Gastrocnemius medialis (tissue), 4 donors: ENCODE measurements around the gene KIF20B.

Experiments used
- CTCF ChIP-seq, 5 experiments: fragments of 450-650 bp in 3 of 5; fragments of 200-600 bp in 2 of 5; sonication (generic) in 2 of 5; IDR thresholded peaks in 4 of 5; conservative IDR thresholded peaks in 1 of 5; 1 replicate in 4 of 5; 2 replicates in 1 of 5; pipeline ENCODE4 v1.5.1; 2016 to 2019; ENCODE audit warnings: antibody characterized with exemption in 5 of 5, mild to moderate bottlenecking in 3 of 5, moderate library complexity in 3 of 5
- POLR2A ChIP-seq, 2 donors: fragments of 450-650 bp; IDR thresholded peaks; one replicate each; pipeline ENCODE4 v1.6.1; 2017; ENCODE audit warnings: antibody characterized with exemption in 2 of 2, mild to moderate bottlenecking in 2 of 2, moderate library complexity in 2 of 2

- TF ChIP-seq POLR2A (IDR thresholded peaks at IDR 0.05) (no peak), CTCF (IDR thresholded peaks at IDR 0.05 in 4 of 5, conservative IDR thresholded peaks at IDR 0.05 in 1 of 5) (no peak)
Measured at GRCh38 chr10:89738551-89739209, 37.3 kb downstream of the KIF20B start.
